Ovary (tissue), 9 donors: Measurements from ENCODE around the gene HEXD. TPM values are rescaled to one million over a fixed set of nuclear protein-coding genes. Genes with fewer than 3 reads are reported as not detected.

Source experiments
- DNase-seq, 5 donors: peaks; one replicate each; pipeline ENCODE4 v3.0.0-alpha.2; 2019 to 2020
- H3K27ac ChIP-seq, 2 donors: fragments of 200-600 bp; one replicate each; pipeline versions ENCODE4 v1.5.1 to v1.8.0; 2019 to 2022
- H3K27me3 ChIP-seq: fragments of 200-600 bp; one replicate; pipeline ENCODE4 v1.8.0; 2022
- H3K36me3 ChIP-seq: fragments of 200-600 bp; sonication (generic); one replicate; pipeline ENCODE4 v1.5.1; 2019
- H3K4me1 ChIP-seq: one replicate; pipeline ENCODE4 v1.8.1; 2013; ENCODE audit warnings: mild to moderate bottlenecking, moderate library complexity; ENCODE audit not compliant: insufficient read depth
- H3K4me3 ChIP-seq: fragments of 200-600 bp; sonication (generic); one replicate; pipeline ENCODE4 v1.5.1; 2017
- H3K9me3 ChIP-seq, 2 donors: fragments of 200-600 bp in 1 of 2; sonication (generic) in 1 of 2; one replicate each; pipeline versions ENCODE4 v1.5.1 to v1.8.1; 2013 to 2019; ENCODE audit warnings: mild to moderate bottlenecking in 1 of 2, moderate library complexity in 1 of 2
- CTCF ChIP-seq, 3 donors: fragments of 450-650 bp in 2 of 3; fragments of 200-600 bp in 1 of 3; IDR thresholded peaks; one replicate each; pipeline versions ENCODE4 v1.5.1 to v1.8.0; 2016 to 2022; ENCODE audit warnings: antibody characterized with exemption in 3 of 3, mild to moderate bottlenecking in 1 of 3
- EP300 ChIP-seq: sonication (generic); formaldehyde crosslinking; IDR thresholded peaks from one replicate; pipeline ENCODE4 v1.6.1; 2017; ENCODE audit warnings: antibody characterized with exemption
- POLR2A ChIP-seq: fragments of 450-650 bp; IDR thresholded peaks from one replicate; pipeline ENCODE4 v1.6.1; 2017; ENCODE audit warnings: antibody characterized with exemption, mild to moderate bottlenecking, moderate library complexity
- WGBS, 3 donors: extraction: QIAGEN DNeasy Blood & Tissue Kit in 1 of 3; methylation state at CpG; one replicate each; pipeline versions ENCODE4 v1.1.5 to v1.1.7; 2013 to 2017; 5-methylcytosine and 5-hydroxymethylcytosine counted together
- intact Hi-C, 4 donors: fragments of 100-400 bp; cut with DNase I; formaldehyde crosslinking; loops; one replicate each; pipeline versions ENCODE4 v1.11.0 to v1.15.1; 2022 to 2023
- polyA plus RNA-seq, 2 donors: library from polyadenylated mRNA; stranded (reverse); fragments of 200-250 nt in 1 of 2; fragments of 350-450 nt in 1 of 2; fragmentation: Illumina TruSeq in 1 of 2; extraction: RNeasy Lipid Tissue Mini Kit (QIAGEN cat#74804) in 1 of 2; gene quantifications; one replicate each; pipeline ENCODE4 v1.2.3, GENCODE V29; 2013 to 2014
- total RNA-seq, 7 donors: library from RNA; depleted of rRNA in 2 of 7; stranded (reverse); fragments of >200 nt in 2 of 7; fragmentation: NEBNext Ultra II Directional in 3 of 7; extraction: Animal tissue kit (Norgen Biotek cat#: 25700) in 3 of 7; gene quantifications; one replicate each; pipeline versions ENCODE4 v1.1.0 to v1.2.4, GENCODE V29; 2016 to 2023
- donor health status: DM: no; HTN: no; CAD: no; lungs with moderate emphysema.
- donor health status: DM: no; HTN: no; CAD: no.
- donor health status: Bipolar disorder and iron deficiency.
- donor health status: DM: yes; HTN: yes; CAD: no.
- donor health status: DM: no; HTN: no; CAD: no.
- donor health status: DM: yes; HTN: yes; CAD: no.

The HEXD gene
- total and polyA plus RNA-seq, 9 donors = 8.7 to 74.7 (median 46.6) TPM

- Histone ChIP-seq H3K27me3 (no peaks in the 10 kb centered on the region), H3K4me3 (no peak overlapping the region), H3K36me3 (no peaks in the 10 kb centered on the region), H3K27ac (no peak overlapping the region), H3K4me1 (peaks cover 3% of the 10 kb centered on the region), H3K9me3 (no peaks in the 10 kb centered on the region)
- intact Hi-C loops = no loop called here
- no peak for DNase-seq
- WGBS, 3 donors = 76 to 83% (median 78%) methylated on average over 25 to 26 of the region's 26 CpGs
- no peak for TF ChIP-seq CTCF (IDR thresholded peaks at IDR 0.05)
- no peak for TF ChIP-seq POLR2A
- no peak for TF ChIP-seq EP300
These were observed 20.4 kb downstream of the HEXD start for GRCh38 chr17:82438401-82439193.

GRCh38 chr17:82439194-82439828 lies 21.2 kb downstream of the HEXD start:
- Histone ChIP-seq H3K4me1 (peaks cover 7% of the 10 kb centered on the region), H3K9me3 (no peaks in the 10 kb centered on the region), H3K27me3 (no peaks in the 10 kb centered on the region), H3K4me3 (no peak overlapping the region), H3K27ac (no peak overlapping the region), H3K36me3 (no peaks in the 10 kb centered on the region)
- intact Hi-C loops = no loop called here
- peak in 1 of 5 donors; percentile 27 for DNase-seq
- 83 to 88% (median 84%) methylated on average over 25 to 29 of the region's 29 CpGs for WGBS, 3 donors
- no peak for TF ChIP-seq POLR2A
- no peak for TF ChIP-seq CTCF (IDR thresholded peaks at IDR 0.05)
- no peak for TF ChIP-seq EP300

GRCh38 chr17:82439829-82440365 lies 21.8 kb downstream of the HEXD start:
- TF ChIP-seq EP300 (no peak), POLR2A (no peak), CTCF (IDR thresholded peaks at IDR 0.05) (no peak)
- Histone ChIP-seq H3K4me1 (peaks cover 7% of the 10 kb centered on the region), H3K4me3 (no peak overlapping the region), H3K9me3 (no peaks in the 10 kb centered on the region), H3K27ac (no peak overlapping the region), H3K27me3 (no peaks in the 10 kb centered on the region), H3K36me3 (no peaks in the 10 kb centered on the region)
- 92 to 93% (median 92%) methylated on average over 34 of the region's 34 CpGs for WGBS, 3 donors
- DNase-seq = no peak
- intact Hi-C loops = no loop called here

GRCh38 chr17:82440469-82440981 lies 22.4 kb downstream of the HEXD start:
- WGBS, 3 donors = 70 to 83% (median 74%) methylated on average over 22 of the region's 22 CpGs
- TF ChIP-seq CTCF (IDR thresholded peaks at IDR 0.05) = no peak
- no peak for TF ChIP-seq POLR2A
- no peak for TF ChIP-seq EP300
- intact Hi-C loops = no loop called here
- no peak for DNase-seq
- Histone ChIP-seq H3K4me1 (peaks cover 9% of the 10 kb centered on the region), H3K9me3 (no peaks in the 10 kb centered on the region), H3K27ac (no peak overlapping the region), H3K27me3 (no peaks in the 10 kb centered on the region), H3K4me3 (no peak overlapping the region), H3K36me3 (no peaks in the 10 kb centered on the region)
